Measurements from ENCODE around the gene PLSCR2. TPM values are rescaled to one million over a fixed set of nuclear protein-coding genes. Genes with fewer than 3 reads are reported as not detected.

Gene PLSCR2
- total and polyA plus RNA-seq, 2 donors (not counting 1 experiment from before 2014, with no cell fraction given) = 0.15 to 0.54 TPM

GRCh38 chr3:146502887-146503460, 33.6 kb upstream of the PLSCR2 start:
- no CpG with 5 or more reads among the region's 1 CpG for WGBS (ENCODE audit: insufficient coverage)
- no peak overlapping the region for H3K27ac Mint-ChIP-seq
- intact Hi-C loops (cut with micrococcal nuclease) = no loop called here
- no peak overlapping the region for H3K4me3 ChIP-seq (ENCODE audit: control extremely low read depth in 1 of 5, extremely low read depth in 1 of 5, insufficient read depth in 1 of 5, low read depth in 2 of 5, low read length in 4 of 5)
- H3K4me3 Mint-ChIP-seq = no peak overlapping the region
- no peaks in the 10 kb centered on the region for H3K27me3 ChIP-seq (replicated peaks in 1 of 4; ENCODE audit: control extremely low read depth in 1 of 4, control insufficient read depth in 3 of 4, insufficient read depth in 4 of 4, low read length in 3 of 4)
- no peak overlapping the region for H3K27ac ChIP-seq (ENCODE audit: low read length in 2 of 2)
- ChIA-PET POLR2A (no interaction called here), CTCF (no interaction called here)
- no peaks in the 10 kb centered on the region for H4K20me1 ChIP-seq (ENCODE audit: control insufficient read depth, insufficient read depth, low read length, poor library complexity, severe bottlenecking)
- peaks cover 2% of the 10 kb centered on the region for H3K27me3 Mint-ChIP-seq
- TF ChIP-seq EZH2 (IDR thresholded peaks at IDR 0.05; ENCODE audit: borderline replicate concordance, insufficient read depth, low read depth, low read length, poor library complexity, severe bottlenecking) = no peak
- no peak for TF ChIP-seq CTCF (IDR thresholded peaks at IDR 0.05)
- no peak overlapping the region for H3K4me2 ChIP-seq (replicated peaks; ENCODE audit: low read depth, low read length, poor library complexity, severe bottlenecking)
- peaks cover 5% of the 10 kb centered on the region for H3K4me1 Mint-ChIP-seq
- H3K9ac ChIP-seq (ENCODE audit: low read length) = no peak overlapping the region
- H3K79me2 ChIP-seq (ENCODE audit: control insufficient read depth, insufficient read depth, low read length) = no peaks in the 10 kb centered on the region
- H3K36me3 ChIP-seq (replicated peaks in 1 of 2; ENCODE audit: control extremely low read depth in 1 of 2, control insufficient read depth in 1 of 2, extremely low read depth in 1 of 2, insufficient read depth in 2 of 2, low read length in 1 of 2) = peaks cover 0 to 2% of the 10 kb centered on the region in 2 experiments
- H3K4me1 ChIP-seq (ENCODE audit: control insufficient read depth in 2 of 2, insufficient read depth in 2 of 2, low read length in 2 of 2) = no peaks in the 10 kb centered on the region
- DNase-seq = no peak
- no peaks in the 10 kb centered on the region for H3K9me3 ChIP-seq (ENCODE audit: control extremely low read depth in 1 of 3, control insufficient read depth in 2 of 3, insufficient read depth in 1 of 3, low read length in 2 of 3)
- H2AFZ ChIP-seq (ENCODE audit: insufficient read depth, low read depth, low read length, poor library complexity, severe bottlenecking) = no peak overlapping the region
- no peaks in the 10 kb centered on the region for H3K9me3 Mint-ChIP-seq (ENCODE audit: insufficient read depth)
- no peak for ATAC-seq (ENCODE audit: low read depth)

- Histone ChIP-seq H3K9ac (ENCODE audit: low read length) (no peak overlapping the region), H3K4me3 (ENCODE audit: control extremely low read depth in 1 of 5, extremely low read depth in 1 of 5, insufficient read depth in 1 of 5, low read depth in 2 of 5, low read length in 4 of 5) (no peak overlapping the region), H3K4me2 (replicated peaks; ENCODE audit: low read depth, low read length, poor library complexity, severe bottlenecking) (no peak overlapping the region), H4K20me1 (ENCODE audit: control insufficient read depth, insufficient read depth, low read length, poor library complexity, severe bottlenecking) (no peaks in the 10 kb centered on the region), H3K4me1 (ENCODE audit: control insufficient read depth in 2 of 2, insufficient read depth in 2 of 2, low read length in 2 of 2) (no peaks in the 10 kb centered on the region), H3K27ac (ENCODE audit: low read length in 2 of 2) (no peak overlapping the region), H2AFZ (ENCODE audit: insufficient read depth, low read depth, low read length, poor library complexity, severe bottlenecking) (no peak overlapping the region), H3K79me2 (ENCODE audit: control insufficient read depth, insufficient read depth, low read length) (no peaks in the 10 kb centered on the region), H3K9me3 (ENCODE audit: control extremely low read depth in 1 of 3, control insufficient read depth in 2 of 3, insufficient read depth in 1 of 3, low read length in 2 of 3) (peaks cover 0 to 8% (median 0%) of the 10 kb centered on the region in 3 donors), H3K27me3 (replicated peaks in 1 of 4; ENCODE audit: control extremely low read depth in 1 of 4, control insufficient read depth in 3 of 4, insufficient read depth in 4 of 4, low read length in 3 of 4) (no peaks in the 10 kb centered on the region), H3K36me3 (replicated peaks in 1 of 2; ENCODE audit: control extremely low read depth in 1 of 2, control insufficient read depth in 1 of 2, extremely low read depth in 1 of 2, insufficient read depth in 2 of 2, low read length in 1 of 2) (peaks cover 0 to 2% of the 10 kb centered on the region in 2 experiments)
- Mint-ChIP-seq H3K27me3 (peaks cover 5% of the 10 kb centered on the region), H3K9me3 (ENCODE audit: insufficient read depth) (no peaks in the 10 kb centered on the region), H3K4me3 (no peak overlapping the region), H3K27ac (no peak overlapping the region), H3K4me1 (peaks cover 5% of the 10 kb centered on the region)
- TF ChIP-seq CTCF (IDR thresholded peaks at IDR 0.05) = no peak
- TF ChIP-seq EZH2 (IDR thresholded peaks at IDR 0.05; ENCODE audit: borderline replicate concordance, insufficient read depth, low read depth, low read length, poor library complexity, severe bottlenecking) = no peak
- ATAC-seq (ENCODE audit: low read depth) (no peak), DNase-seq (no peak)
- ChIA-PET CTCF (no interaction called here), POLR2A (no interaction called here)
- intact Hi-C loops (cut with micrococcal nuclease) = no loop called here
Measured at GRCh38 chr3:146501752-146502151, 32.4 kb upstream of the PLSCR2 start.
